Neural cell (in vitro differentiated cells): ENCODE data around the gene BARD1. TPM values are rescaled to one million over a fixed set of nuclear protein-coding genes. Genes with fewer than 3 reads are reported as not detected.

ENCODE experiments used
- H2AFZ ChIP-seq: fragments of 200-600, 300-800 bp; sonication (generic), shearing (Covaris generic); 2 replicates; pipeline ENCODE4 v1.6.0; 2014; ENCODE audit warnings: low read depth, mild to moderate bottlenecking, antibody characterized with exemption, low read length, moderate library complexity
- H3F3A ChIP-seq: fragments of 200-600 bp; shearing (Covaris generic); 2 replicates; pipeline ENCODE4 v1.6.1; 2016; ENCODE audit warnings: mild to moderate bottlenecking, moderate library complexity, mixed read lengths, antibody characterized with exemption, low read length; ENCODE audit not compliant: insufficient read depth, poor library complexity, severe bottlenecking
- H3K27ac ChIP-seq: fragments of 200-600, 300-800 bp; sonication (generic), shearing (Covaris generic); 2 replicates; pipeline ENCODE4 v1.5.1; 2014; ENCODE audit warnings: mild to moderate bottlenecking, low read length, moderate library complexity
- H3K27me3 ChIP-seq: fragments of 300-800, 200-600 bp; sonication (generic), shearing (Covaris generic); 2 replicates; pipeline ENCODE4 v1.6.0; 2014; ENCODE audit warnings: mild to moderate bottlenecking, low read depth, low read length, moderate library complexity; ENCODE audit not compliant: insufficient read depth
- H3K36me3 ChIP-seq: fragments of 300-800, 200-600 bp; sonication (generic), shearing (Covaris generic); 2 replicates; pipeline ENCODE4 v1.5.1; 2014; ENCODE audit warnings: mild to moderate bottlenecking, antibody characterized with exemption, low read length, moderate library complexity; ENCODE audit not compliant: insufficient read depth
- H3K4me2 ChIP-seq: fragments of 300-800, 200-600 bp; sonication (generic), shearing (Covaris generic); 2 replicates; pipeline ENCODE4 v1.6.0; 2014; ENCODE audit warnings: mild to moderate bottlenecking, low read length
- H3K4me3 ChIP-seq: fragments of 300-800, 200-600 bp; sonication (generic), shearing (Covaris generic); 2 replicates; pipeline ENCODE4 v1.5.1; 2014; ENCODE audit warnings: mild to moderate bottlenecking, low read length, moderate library complexity
- H3K79me2 ChIP-seq: fragments of 200-600 bp; shearing (Covaris generic); replicated peaks from 2 replicates; pipeline ENCODE4 v1.6.0; 2014; ENCODE audit warnings: mild to moderate bottlenecking, low read length, moderate library complexity; ENCODE audit not compliant: insufficient read depth
- H3K9ac ChIP-seq: fragments of 300-800, 200-600 bp; sonication (generic), shearing (Covaris generic); 2 replicates; pipeline ENCODE4 v1.6.1; 2016; ENCODE audit warnings: mild to moderate bottlenecking, low read length, mixed read lengths
- H3K9me2 ChIP-seq: fragments of 200-600 bp; shearing (Covaris generic); 2 replicates; pipeline ENCODE4 v1.6.1; 2016; ENCODE audit warnings: mild to moderate bottlenecking, low read length, mixed read lengths; ENCODE audit not compliant: insufficient read depth
- H3K9me3 ChIP-seq: fragments of 200-600, 300-800 bp; sonication (generic), shearing (Covaris generic); 2 replicates; pipeline ENCODE4 v1.6.1; 2016; ENCODE audit warnings: mild to moderate bottlenecking, mixed run types, low read length, moderate library complexity, mixed read lengths
- H4K20me1 ChIP-seq: fragments of 200-600 bp; shearing (Covaris generic); 2 replicates; pipeline ENCODE4 v1.6.1; 2016; ENCODE audit warnings: mild to moderate bottlenecking, mixed run types; ENCODE audit not compliant: insufficient read depth
- EP300 ChIP-seq: fragments of 450-650 bp; conservative IDR thresholded peaks from 2 replicates; pipeline ENCODE4 v1.6.1; 2014; ENCODE audit warnings: antibody characterized with exemption, mild to moderate bottlenecking, moderate library complexity; ENCODE audit not compliant: poor library complexity, severe bottlenecking
- EZH2 ChIP-seq: fragments of 200-600, 300-800 bp; shearing (Covaris generic), sonication (generic); IDR thresholded peaks from 2 replicates; pipeline ENCODE4 v1.6.1; 2014; ENCODE audit warnings: antibody characterized with exemption, low read length, borderline replicate concordance, mild to moderate bottlenecking; ENCODE audit not compliant: insufficient read depth, poor library complexity, severe bottlenecking
- MXI1 ChIP-seq: fragments of 450-650 bp; conservative IDR thresholded peaks from 2 replicates; pipeline ENCODE4 v1.6.1; 2014; ENCODE audit warnings: antibody characterized with exemption, mild to moderate bottlenecking; ENCODE audit not compliant: poor library complexity, severe bottlenecking
- POLR2AphosphoS5 ChIP-seq: IDR thresholded peaks from 2 replicates; pipeline ENCODE4 v1.6.1; 2012
- RAD21 ChIP-seq: fragments of 450-650 bp; conservative IDR thresholded peaks from 2 replicates; pipeline ENCODE4 v1.6.1; 2014; ENCODE audit warnings: antibody characterized with exemption, mild to moderate bottlenecking, moderate library complexity
- SMC3 ChIP-seq: fragments of 450-650 bp; conservative IDR thresholded peaks from 2 replicates; pipeline ENCODE4 v1.6.1; 2014; ENCODE audit warnings: antibody characterized with exemption, mild to moderate bottlenecking, moderate library complexity; ENCODE audit not compliant: poor library complexity
- TAF1 ChIP-seq: IDR thresholded peaks from 2 replicates; pipeline ENCODE4 v1.6.1; 2012; ENCODE audit warnings: low read depth
- polyA plus RNA-seq: library from polyadenylated mRNA; depleted of rRNA; stranded (reverse); fragments of >200 nt; gene quantifications from 2 replicates; pipeline ENCODE4 v1.2.3, GENCODE V29; 2014
- TF ChIP-seq, protein P1 (sequence below): IDR thresholded peaks from 2 replicates; pipeline ENCODE4 v1.6.1; 2012; ENCODE audit warnings: borderline replicate concordance
- TF ChIP-seq, protein P2 (sequence below): fragments of 450-650 bp; IDR thresholded peaks from 2 replicates; pipeline ENCODE4 v1.5.1; 2014; ENCODE audit warnings: antibody characterized with exemption, mild to moderate bottlenecking, moderate library complexity; ENCODE audit not compliant: poor library complexity, severe bottlenecking

The BARD1 gene
- polyA plus RNA-seq, 1 donor from 2014 or later, result 0.57 TPM

DNA sequence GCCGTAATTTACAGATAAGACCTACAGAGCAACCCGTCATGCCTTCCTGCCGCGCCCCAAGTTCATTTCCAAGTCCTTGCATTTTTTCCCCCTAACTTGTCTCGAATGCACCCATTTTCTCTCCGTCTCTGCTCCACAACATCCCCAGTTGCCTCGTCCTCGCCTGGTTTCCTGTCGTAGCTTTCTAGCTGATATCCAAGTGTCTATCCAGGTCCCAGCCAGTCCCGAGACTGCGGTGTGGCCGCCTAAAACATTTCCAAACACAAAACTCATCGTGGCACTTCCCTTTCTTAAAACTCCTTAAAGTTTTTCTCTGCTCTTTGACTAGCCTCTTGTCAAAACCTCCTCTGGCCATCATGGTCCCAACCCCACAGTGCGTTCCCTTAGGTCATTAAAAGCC is 1.2 kb upstream of the BARD1 start:
- Histone ChIP-seq H3K4me2 (no peak overlapping the region), H3K27me3 (peaks cover 11% of the 10 kb centered on the region), H2AFZ (no peak overlapping the region), H3K36me3 (no peaks in the 10 kb centered on the region), H3K9me3 (no peaks in the 10 kb centered on the region), H3K79me2 (peaks cover 9% of the 10 kb centered on the region), H3F3A (no peaks in the 10 kb centered on the region), H3K9ac (no peak overlapping the region), H4K20me1 (no peaks in the 10 kb centered on the region), H3K27ac (no peak overlapping the region), H3K9me2 (no peaks in the 10 kb centered on the region), H3K4me3 (peak overlapping the region; percentile 88)
- TF ChIP-seq RAD21 (no peak), POLR2AphosphoS5 (no peak), MXI1 (no peak), TAF1 (no peak), EZH2 (no peak)
- TF ChIP-seq, protein P1, sequence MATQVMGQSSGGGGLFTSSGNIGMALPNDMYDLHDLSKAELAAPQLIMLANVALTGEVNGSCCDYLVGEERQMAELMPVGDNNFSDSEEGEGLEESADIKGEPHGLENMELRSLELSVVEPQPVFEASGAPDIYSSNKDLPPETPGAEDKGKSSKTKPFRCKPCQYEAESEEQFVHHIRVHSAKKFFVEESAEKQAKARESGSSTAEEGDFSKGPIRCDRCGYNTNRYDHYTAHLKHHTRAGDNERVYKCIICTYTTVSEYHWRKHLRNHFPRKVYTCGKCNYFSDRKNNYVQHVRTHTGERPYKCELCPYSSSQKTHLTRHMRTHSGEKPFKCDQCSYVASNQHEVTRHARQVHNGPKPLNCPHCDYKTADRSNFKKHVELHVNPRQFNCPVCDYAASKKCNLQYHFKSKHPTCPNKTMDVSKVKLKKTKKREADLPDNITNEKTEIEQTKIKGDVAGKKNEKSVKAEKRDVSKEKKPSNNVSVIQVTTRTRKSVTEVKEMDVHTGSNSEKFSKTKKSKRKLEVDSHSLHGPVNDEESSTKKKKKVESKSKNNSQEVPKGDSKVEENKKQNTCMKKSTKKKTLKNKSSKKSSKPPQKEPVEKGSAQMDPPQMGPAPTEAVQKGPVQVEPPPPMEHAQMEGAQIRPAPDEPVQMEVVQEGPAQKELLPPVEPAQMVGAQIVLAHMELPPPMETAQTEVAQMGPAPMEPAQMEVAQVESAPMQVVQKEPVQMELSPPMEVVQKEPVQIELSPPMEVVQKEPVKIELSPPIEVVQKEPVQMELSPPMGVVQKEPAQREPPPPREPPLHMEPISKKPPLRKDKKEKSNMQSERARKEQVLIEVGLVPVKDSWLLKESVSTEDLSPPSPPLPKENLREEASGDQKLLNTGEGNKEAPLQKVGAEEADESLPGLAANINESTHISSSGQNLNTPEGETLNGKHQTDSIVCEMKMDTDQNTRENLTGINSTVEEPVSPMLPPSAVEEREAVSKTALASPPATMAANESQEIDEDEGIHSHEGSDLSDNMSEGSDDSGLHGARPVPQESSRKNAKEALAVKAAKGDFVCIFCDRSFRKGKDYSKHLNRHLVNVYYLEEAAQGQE, result no peak
- TF ChIP-seq, protein P2, sequence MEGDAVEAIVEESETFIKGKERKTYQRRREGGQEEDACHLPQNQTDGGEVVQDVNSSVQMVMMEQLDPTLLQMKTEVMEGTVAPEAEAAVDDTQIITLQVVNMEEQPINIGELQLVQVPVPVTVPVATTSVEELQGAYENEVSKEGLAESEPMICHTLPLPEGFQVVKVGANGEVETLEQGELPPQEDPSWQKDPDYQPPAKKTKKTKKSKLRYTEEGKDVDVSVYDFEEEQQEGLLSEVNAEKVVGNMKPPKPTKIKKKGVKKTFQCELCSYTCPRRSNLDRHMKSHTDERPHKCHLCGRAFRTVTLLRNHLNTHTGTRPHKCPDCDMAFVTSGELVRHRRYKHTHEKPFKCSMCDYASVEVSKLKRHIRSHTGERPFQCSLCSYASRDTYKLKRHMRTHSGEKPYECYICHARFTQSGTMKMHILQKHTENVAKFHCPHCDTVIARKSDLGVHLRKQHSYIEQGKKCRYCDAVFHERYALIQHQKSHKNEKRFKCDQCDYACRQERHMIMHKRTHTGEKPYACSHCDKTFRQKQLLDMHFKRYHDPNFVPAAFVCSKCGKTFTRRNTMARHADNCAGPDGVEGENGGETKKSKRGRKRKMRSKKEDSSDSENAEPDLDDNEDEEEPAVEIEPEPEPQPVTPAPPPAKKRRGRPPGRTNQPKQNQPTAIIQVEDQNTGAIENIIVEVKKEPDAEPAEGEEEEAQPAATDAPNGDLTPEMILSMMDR, result no peak

DNA sequence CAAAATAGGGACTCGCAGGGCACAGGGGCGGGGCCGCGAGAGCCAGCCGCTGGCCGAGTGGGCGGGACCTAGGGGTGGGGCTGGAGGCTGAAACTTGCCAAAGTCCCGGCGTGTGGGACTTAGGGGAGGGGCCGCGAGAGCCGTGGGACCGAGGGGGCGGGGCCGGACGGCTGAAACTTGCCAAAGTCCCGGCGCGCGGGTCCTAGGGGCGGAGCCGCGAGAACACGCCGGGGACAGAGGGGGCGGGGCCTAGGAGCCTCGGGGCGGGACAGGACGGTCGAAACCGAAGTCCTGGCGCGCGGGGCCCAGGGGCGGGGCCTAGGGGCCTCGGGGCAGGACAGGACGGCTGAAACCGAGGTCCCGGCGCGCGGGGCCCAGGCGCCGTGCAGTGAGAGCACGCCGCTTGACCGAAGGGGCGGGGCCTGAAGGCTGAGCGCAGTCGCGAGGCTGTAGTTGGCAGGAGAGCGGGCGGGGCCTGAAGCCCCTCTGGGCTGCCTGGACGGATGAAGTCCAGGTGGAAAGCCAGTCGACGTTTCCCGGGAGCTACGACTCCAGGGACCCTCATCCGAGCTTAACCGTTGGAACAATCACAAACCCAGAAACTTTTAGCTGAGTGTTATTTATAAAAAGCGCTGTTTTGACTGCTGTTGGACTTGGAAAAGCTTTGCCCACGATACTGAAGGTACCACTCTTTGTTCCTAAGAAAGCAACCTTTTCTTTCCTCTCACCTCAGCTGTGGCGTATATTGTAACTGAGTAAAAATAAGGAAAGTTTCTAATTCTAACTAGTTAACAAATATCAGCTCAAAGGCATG is 475 bp upstream of the BARD1 start:
- H3K79me2 ChIP-seq, result peaks cover 14% of the 10 kb centered on the region
- peaks cover 11% of the 10 kb centered on the region for H3K27me3 ChIP-seq
- H3F3A ChIP-seq, result no peaks in the 10 kb centered on the region
- TF ChIP-seq MXI1, result no peak
- TF ChIP-seq, protein P2, result no peak
- no peak for TF ChIP-seq EZH2
- TF ChIP-seq SMC3, result no peak
- no peak for TF ChIP-seq RAD21
- TF ChIP-seq TAF1, result no peak
- no peak for TF ChIP-seq EP300
- TF ChIP-seq, protein P1, result no peak
- TF ChIP-seq POLR2AphosphoS5, result no peak
- H3K36me3 ChIP-seq, result no peaks in the 10 kb centered on the region
- H3K27ac ChIP-seq, result no peak overlapping the region
- H3K9me3 ChIP-seq, result no peaks in the 10 kb centered on the region
- peak overlapping the region; percentile 42 for H3K4me2 ChIP-seq
- peak overlapping the region; percentile 35 for H3K9ac ChIP-seq
- H2AFZ ChIP-seq, result peak overlapping the region; percentile 35
- peak overlapping the region; percentile 88 for H3K4me3 ChIP-seq
- H3K9me2 ChIP-seq, result no peaks in the 10 kb centered on the region
- H4K20me1 ChIP-seq, result no peaks in the 10 kb centered on the region
